HL-60 (cell line): ENCODE data around the gene USP10.

ENCODE experiments used
- CTCF ChIP-seq: IDR thresholded peaks from one replicate; pipeline ENCODE4 v1.5.1; 2011; ENCODE audit warnings: low read length, control low read depth, inconsistent platforms; ENCODE audit not compliant: insufficient read depth
- POLR2AphosphoS5 ChIP-seq: IDR thresholded peaks from 2 replicates; pipeline ENCODE4 v1.6.1; 2012; ENCODE audit warnings: low read depth
- REST ChIP-seq: IDR thresholded peaks from 2 replicates; pipeline ENCODE4 v1.6.1; 2012; ENCODE audit warnings: low read depth; ENCODE audit not compliant: insufficient replicate concordance

GRCh38 chr16:84714028-84714427, 14.2 kb downstream of the USP10 start:
- TF ChIP-seq CTCF, result no peak
- 0 out of 2 replicates have a peak, but pooled peaks have one; percentile 16 for TF ChIP-seq POLR2AphosphoS5
- TF ChIP-seq REST, result no peak
